Keratinocyte (primary cell): ENCODE data around the gene VIT. TPM values are rescaled to one million over a fixed set of nuclear protein-coding genes. Genes with fewer than 3 reads are reported as not detected.

Source experiments
- DNase-seq: peaks from one replicate; pipeline ENCODE4 v3.0.0-alpha.2; 2011; ENCODE audit warnings: low read depth, missing footprints, low spot score
- FAIRE-seq: peaks from 2 replicates; lab custom pipeline; 2011; peaks lifted over from hg19 to GRCh38; lab: Jason Lieb, UNC
- H2AFZ ChIP-seq: 2 replicates; pipeline ENCODE4 v1.6.0; 2012; ENCODE audit warnings: low read length, control low read depth, inconsistent platforms; ENCODE audit not compliant: control insufficient read depth
- H3K27ac ChIP-seq: 2 replicates; pipeline ENCODE4 v1.5.1; 2011; ENCODE audit warnings: low read length; ENCODE audit not compliant: control insufficient read depth, insufficient read depth
- H3K27me3 ChIP-seq: 3 replicates; pipeline ENCODE4 v1.6.0; 2011; ENCODE audit warnings: low read length; ENCODE audit not compliant: control insufficient read depth, insufficient read depth; ENCODE audit errors: extremely low read depth
- H3K36me3 ChIP-seq, 2 experiments: 2 replicates in 1 of 2; 3 replicates in 1 of 2; pipeline ENCODE4 v1.5.1; 2011; ENCODE audit warnings: low read length in 2 of 2, mild to moderate bottlenecking in 1 of 2; ENCODE audit not compliant: control insufficient read depth in 2 of 2, insufficient read depth in 2 of 2; ENCODE audit errors: extremely low read depth in 1 of 2
- H3K4me1 ChIP-seq: 3 replicates; pipeline ENCODE4 v1.5.1; 2011; ENCODE audit warnings: low read length; ENCODE audit not compliant: control insufficient read depth, insufficient read depth; ENCODE audit errors: extremely low read depth
- H3K4me2 ChIP-seq: 3 replicates; pipeline ENCODE4 v1.6.0; 2011; ENCODE audit warnings: low read depth, low read length; ENCODE audit not compliant: control insufficient read depth, insufficient read depth; ENCODE audit errors: extremely low read depth
- H3K4me3 ChIP-seq, 3 experiments: fragments of 200-600 bp in 1 of 3; sonication (generic) in 1 of 3; 2 replicates in 2 of 3; 3 replicates in 1 of 3; pipeline ENCODE4 v1.5.1; 2011 to 2016; ENCODE audit warnings: low read length in 3 of 3, mild to moderate bottlenecking in 3 of 3, control low read depth in 2 of 3, inconsistent platforms in 1 of 3, low read depth in 1 of 3, mixed read lengths in 1 of 3, mixed run types in 1 of 3, moderate library complexity in 1 of 3; ENCODE audit not compliant: control insufficient read depth in 2 of 3, insufficient read depth in 2 of 3; ENCODE audit errors: extremely low read depth in 1 of 3
- H3K79me2 ChIP-seq: 2 replicates; pipeline ENCODE4 v1.6.0; 2012; ENCODE audit warnings: low read length; ENCODE audit not compliant: control insufficient read depth, insufficient read depth
- H3K9ac ChIP-seq: 3 replicates; pipeline ENCODE4 v1.6.0; 2011; ENCODE audit warnings: low read length; ENCODE audit not compliant: control insufficient read depth, insufficient read depth; ENCODE audit errors: extremely low read depth
- H3K9me1 ChIP-seq: 3 replicates; pipeline ENCODE4 v1.6.0; 2011; ENCODE audit warnings: low read length; ENCODE audit not compliant: control insufficient read depth, insufficient read depth; ENCODE audit errors: extremely low read depth
- H3K9me3 ChIP-seq: 2 replicates; pipeline ENCODE4 v1.5.1; 2012; ENCODE audit warnings: low read depth, low read length; ENCODE audit not compliant: control insufficient read depth
- H4K20me1 ChIP-seq: 3 replicates; pipeline ENCODE4 v1.6.0; 2011; ENCODE audit warnings: low read length; ENCODE audit not compliant: control insufficient read depth, insufficient read depth; ENCODE audit errors: extremely low read depth
- CTCF ChIP-seq, 3 experiments: IDR thresholded peaks in 1 of 3; conservative IDR thresholded peaks in 1 of 3; optimal IDR thresholded peaks in 1 of 3; 2 replicates in 2 of 3; 3 replicates in 1 of 3; pipeline versions ENCODE3 to v1.5.1; 2011; ENCODE audit warnings: low read length in 3 of 3, mild to moderate bottlenecking in 3 of 3, moderate library complexity in 2 of 3, control low read depth in 1 of 3, inconsistent platforms in 1 of 3; ENCODE audit not compliant: insufficient read depth in 2 of 3; ENCODE audit errors: extremely low read depth in 1 of 3
- EZH2 ChIP-seq: IDR thresholded peaks from one replicate; pipeline ENCODE4 v1.6.1; 2012; ENCODE audit warnings: inconsistent platforms, mild to moderate bottlenecking, low read length, moderate library complexity
- dilution Hi-C: fragments of 300-500 bp; cut with MboI; formaldehyde crosslinking; loops from one replicate; pipeline ENCODE4 v1.7.0; 2020; ENCODE audit warnings: low sequenced_read_pairs; ENCODE audit not compliant: extremely low pct_ligation_motif_present
- polyA plus RNA-seq, 5 experiments: library from polyadenylated mRNA; depleted of rRNA in 3 of 5; stranded (reverse) in 3 of 5; stranded (forward) in 1 of 5; unstranded in 1 of 5; fragments of >200 nt; gene quantifications; 1 replicate in 1 of 5; 2 replicates in 3 of 5; 3 replicates in 1 of 5; pipeline versions ENCODE4 v1.2.1 to v1.2.3, GENCODE V29; 2011 to 2012; ENCODE audit warnings: missing spikeins in 2 of 5, low read depth in 1 of 5, low replicate concordance in 1 of 5

The VIT gene
- polyA plus RNA-seq, 1 donor (not counting 4 experiments of a cell fraction or from before 2014, with no cell fraction given): 0.79 TPM

- DNase-seq (no peak), FAIRE-seq (no peak)
- Histone ChIP-seq H3K27ac (no peak overlapping the region), H3K4me2 (no peak overlapping the region), H3K9ac (no peak overlapping the region), H3K4me3 (no peak overlapping the region), H2AFZ (no peak overlapping the region), H3K9me3 (no peaks in the 10 kb centered on the region), H4K20me1 (no peaks in the 10 kb centered on the region), H3K9me1 (no peaks in the 10 kb centered on the region), H3K79me2 (no peaks in the 10 kb centered on the region), H3K27me3 (no peaks in the 10 kb centered on the region), H3K36me3 (no peaks in the 10 kb centered on the region), H3K4me1 (no peaks in the 10 kb centered on the region)
- dilution Hi-C loops: no loop called here
- TF ChIP-seq EZH2 (no peak), CTCF (optimal IDR thresholded peaks at IDR 0.05 in 1 of 3, IDR thresholded peaks at IDR 0.05 in 1 of 3, conservative IDR thresholded peaks at IDR 0.05 in 1 of 3; ENCODE audit: extremely low read depth in 1 of 3, insufficient read depth in 2 of 3, low read length in 3 of 3) (no peak)
Observed at GRCh38 chr2:36834203-36834602, 137.7 kb downstream of the VIT start.

- dilution Hi-C loops: no loop called here
- Histone ChIP-seq H3K9me1 (no peaks in the 10 kb centered on the region), H3K9ac (no peak overlapping the region), H3K79me2 (no peaks in the 10 kb centered on the region), H3K4me2 (no peak overlapping the region), H3K27me3 (no peaks in the 10 kb centered on the region), H3K9me3 (no peaks in the 10 kb centered on the region), H2AFZ (no peak overlapping the region), H3K36me3 (no peaks in the 10 kb centered on the region), H3K4me3 (no peak overlapping the region), H3K27ac (no peak overlapping the region), H4K20me1 (no peaks in the 10 kb centered on the region), H3K4me1 (no peaks in the 10 kb centered on the region)
- DNase-seq: no peak
- FAIRE-seq: no peak
- no peak for TF ChIP-seq CTCF (optimal IDR thresholded peaks at IDR 0.05 in 1 of 3, IDR thresholded peaks at IDR 0.05 in 1 of 3, conservative IDR thresholded peaks at IDR 0.05 in 1 of 3; ENCODE audit: extremely low read depth in 1 of 3, insufficient read depth in 2 of 3, low read length in 3 of 3)
- TF ChIP-seq EZH2: no peak
Observed at GRCh38 chr2:36834731-36835524, 138.4 kb downstream of the VIT start.
